K562 (cell line): Measurements from ENCODE around the gene CTU1. TPM values are rescaled to one million over a fixed set of nuclear protein-coding genes. Genes with fewer than 3 reads are reported as not detected.

Source experiments
- ATAC-seq: fragments of 200-7000 bp; cut with Tn5 transposase; 3 replicates; pipeline ENCODE4 v1.9.1; 2020; ENCODE audit warnings: moderate library complexity
- BruUV-seq: library from RNA; stranded (reverse); fragments of 400-500 nt; replicated peaks from 2 replicates; lab custom pipeline; 2021; lab: Mats Ljungman, UMichigan
- CTCF ChIA-PET: fragments of 300-600 bp; formaldehyde crosslinking; extraction: SDS; loops from one replicate; lab custom pipeline; 2021; ENCODE audit warnings: low intra/inter-chr PET ratio; lab: Yijun Ruan, JAX
- POLR2A ChIA-PET: fragments of 300-600, 350-650 bp; sonication (Branson Sonifier 250); formaldehyde crosslinking; extraction: SDS; loops from one replicate; lab custom pipeline; 2021; ENCODE audit warnings: antibody characterized with exemption, inconsistent platforms; lab: Yijun Ruan, JAX
- DNase-seq, 4 experiments: peaks; one replicate each; pipeline versions ENCODE4 v3.0.0 to v3.0.0-alpha.2; 2011 to 2018; ENCODE audit warnings: low spot score in 3 of 4, mixed read lengths in 3 of 4; ENCODE audit errors: extremely low read depth in 1 of 4
- FAIRE-seq: peaks from 2 replicates; lab custom pipeline; 2011; peaks lifted over from hg19 to GRCh38; lab: Jason Lieb, UNC
- H2AFZ ChIP-seq: 2 replicates; pipeline ENCODE4 v1.6.0; 2011; ENCODE audit warnings: low read depth, low read length, control low read depth, inconsistent platforms
- H3K27ac ChIP-seq: fragments of 200-600 bp; 3 replicates; pipeline ENCODE4 v1.8.0; 2011; ENCODE audit warnings: low read depth, mild to moderate bottlenecking, control low read depth, inconsistent platforms, low read length, moderate library complexity, mixed read lengths; ENCODE audit errors: extremely low read depth
- H3K27me3 ChIP-seq, 2 experiments: fragments of 300-600 bp in 1 of 2; 2 replicates in 1 of 2; 3 replicates in 1 of 2; pipeline versions ENCODE4 v1.6.0 to v1.8.0; 2011; ENCODE audit warnings: inconsistent platforms in 2 of 2, low read length in 2 of 2, mild to moderate bottlenecking in 1 of 2, mixed read lengths in 1 of 2, moderate library complexity in 1 of 2; ENCODE audit not compliant: control insufficient read depth in 2 of 2, insufficient read depth in 2 of 2
- H3K36me3 ChIP-seq: fragments of 300-600 bp; 3 replicates; pipeline ENCODE4 v1.8.0; 2011; ENCODE audit warnings: mild to moderate bottlenecking, low read length, inconsistent platforms; ENCODE audit not compliant: control insufficient read depth, insufficient read depth
- H3K4me1 ChIP-seq, 2 experiments: fragments of 200-600 bp in 1 of 2; replicated peaks in 1 of 2; 2 replicates in 1 of 2; 3 replicates in 1 of 2; pipeline versions ENCODE4 v1.5.1 to v1.8.0; 2011; ENCODE audit warnings: inconsistent platforms in 2 of 2, low read length in 2 of 2, mild to moderate bottlenecking in 1 of 2, mixed read lengths in 1 of 2, moderate library complexity in 1 of 2; ENCODE audit not compliant: control insufficient read depth in 2 of 2, insufficient read depth in 2 of 2
- H3K4me2 ChIP-seq: 2 replicates; pipeline ENCODE4 v1.6.1; 2011; ENCODE audit warnings: low read length, control low read depth, inconsistent platforms, mixed read lengths; ENCODE audit not compliant: insufficient read depth
- H3K4me3 ChIP-seq: fragments of 200-600 bp; sonication (generic), shearing (Covaris generic); 2 replicates; pipeline ENCODE4 v1.5.1; 2016; ENCODE audit warnings: control low read depth, inconsistent platforms
- H3K79me2 ChIP-seq: fragments of 200-600 bp; 3 replicates; pipeline ENCODE4 v1.8.0; 2011; ENCODE audit warnings: low read length, inconsistent platforms; ENCODE audit not compliant: control insufficient read depth, insufficient read depth
- H3K9ac ChIP-seq, 2 experiments: 2 replicates each; pipeline versions ENCODE4 v1.6.0 to v1.6.1; 2011; ENCODE audit warnings: low read depth in 2 of 2, low read length in 2 of 2, control low read depth in 1 of 2, inconsistent platforms in 1 of 2, mild to moderate bottlenecking in 1 of 2, mixed read lengths in 1 of 2; ENCODE audit not compliant: insufficient read depth in 1 of 2
- H3K9me1 ChIP-seq: one replicate; pipeline ENCODE4 v1.6.0; 2011; ENCODE audit warnings: inconsistent platforms, mild to moderate bottlenecking, low read length, moderate library complexity; ENCODE audit not compliant: control insufficient read depth, insufficient read depth
- H3K9me3 ChIP-seq: replicated peaks from 2 replicates; pipeline ENCODE4 v1.5.1; 2011; ENCODE audit warnings: low read depth, low read length, inconsistent platforms; ENCODE audit not compliant: control insufficient read depth, insufficient read depth
- H4K20me1 ChIP-seq: replicated peaks from 2 replicates; pipeline ENCODE4 v1.6.1; 2011; ENCODE audit warnings: low read length, inconsistent platforms, mixed read lengths; ENCODE audit not compliant: control insufficient read depth, insufficient read depth
- CTCF ChIP-seq, 3 experiments: IDR thresholded peaks in 2 of 3; conservative IDR thresholded peaks in 1 of 3; 2 replicates each; pipeline ENCODE4 v1.5.1; 2011 to 2012; ENCODE audit warnings: low read length in 3 of 3, mild to moderate bottlenecking in 3 of 3, control low read depth in 2 of 3, improper control_type of control experiment in 1 of 3, inconsistent platforms in 1 of 3, low read depth in 1 of 3, mixed read lengths in 1 of 3, moderate library complexity in 1 of 3; ENCODE audit not compliant: insufficient read depth in 2 of 3
- GTF2E2 ChIP-seq: fragments of 200-800 bp; sonication (Bioruptor generic); IDR thresholded peaks from 2 replicates; pipeline ENCODE4 v1.6.1; 2016; ENCODE audit warnings: missing genetic modification characterization, missing compliant biosample characterization
- U2AF1 ChIP-seq: fragments of 200-400 bp; formaldehyde crosslinking; optimal IDR thresholded peaks from 2 replicates; pipeline ENCODE3; 2017; ENCODE audit warnings: mild to moderate bottlenecking, low read depth, low read length, moderate library complexity
- ZNF589 ChIP-seq: fragments of 200-800 bp; sonication (Bioruptor generic); IDR thresholded peaks from 2 replicates; pipeline ENCODE4 v1.6.1; 2016; ENCODE audit warnings: low read depth, missing genetic modification characterization, missing compliant biosample characterization
- WGBS: fragments of 100-300 bp; shearing (Covaris generic); methylation state at CpG from one replicate; pipeline ENCODE4 v1.1.6; 2016; ENCODE audit warnings: low coverage, mixed read lengths; ENCODE audit not compliant: insufficient coverage; ENCODE audit errors: missing lambda C conversion rate; 5-methylcytosine and 5-hydroxymethylcytosine counted together
- in situ Hi-C: fragments of 300-500 bp; cut with MboI; formaldehyde crosslinking; loops from 4 replicates; pipeline ENCODE4 v1.15.0; 2018; ENCODE audit warnings: inconsistent platforms, mixed read lengths
- intact Hi-C: fragments of 100-400 bp; cut with micrococcal nuclease; formaldehyde crosslinking; loops from 2 replicates; pipeline ENCODE4 v1.14.2; 2022
- polyA plus RNA-seq, 8 experiments: library from polyadenylated mRNA; depleted of rRNA in 4 of 8; stranded (reverse) in 5 of 8; unstranded in 3 of 8; fragments of >200 nt; fragmentation: Nextera tagmentation in 2 of 8; fragmentation: Illumina TruSeq in 1 of 8; extraction: Ambion mirVana in 2 of 8; extraction: Trizol in 1 of 8; gene quantifications; 2 replicates each; pipeline versions ENCODE4 v1.2.1 to v1.2.3, GENCODE V29; 2011 to 2014; ENCODE audit warnings: inconsistent platforms in 1 of 8, missing spikeins in 1 of 8
- total RNA-seq, 7 experiments: library from RNA; depleted of rRNA in 6 of 7; stranded (reverse); fragments of >200 nt in 6 of 7; fragmentation: Illumina TruSeq in 2 of 7; extraction: Trizol in 2 of 7; gene quantifications; 2 replicates each; pipeline versions ENCODE4 v1.2.1 to v1.2.3, GENCODE V29; 2011 to 2021; ENCODE audit warnings: low replicate concordance in 1 of 7
- TF ChIP-seq, protein P1 (sequence below), 2 experiments: fragments of 450-650 bp in 1 of 2; sonication (generic) in 1 of 2; formaldehyde crosslinking in 1 of 2; IDR thresholded peaks; 2 replicates each; pipeline versions ENCODE4 v1.7.1 to v1.9.0; 2016 to 2022; ENCODE audit warnings: inconsistent platforms in 1 of 2, mild to moderate bottlenecking in 1 of 2, missing genetic modification reagents in 1 of 2
- TF ChIP-seq, protein P2 (sequence below): fragments of 250-450 bp; sonication (Bioruptor Pico); IDR thresholded peaks from 2 replicates; pipeline ENCODE4 v1.4.0; 2020
- TF ChIP-seq, protein P3 (sequence below): fragments of 450-650 bp; IDR thresholded peaks from 2 replicates; pipeline ENCODE4 v1.6.1; 2016

The CTU1 gene
- total and polyA plus RNA-seq, 9 of the 15 experiments (the other 6 are each of a cell fraction or from before 2014, with no cell fraction given), result 0.03 to 18.4 (median 2.3) TPM; not detected in 1

- H2AFZ ChIP-seq, result no peak overlapping the region
- in situ Hi-C loops (no loop called here), intact Hi-C loops (no loop called here)
- WGBS, result 21% methylated on average over 6 of the region's 6 CpGs
- H3K9me1 ChIP-seq, result no peaks in the 10 kb centered on the region
- FAIRE-seq (no peak), ATAC-seq (no peak), DNase-seq (no peak)
- peaks cover 3 to 34% of the 10 kb centered on the region in 2 experiments; a peak in 3 of 5 replicates for H3K27me3 ChIP-seq
- H3K9me3 ChIP-seq, result no peaks in the 10 kb centered on the region
- BruUV-seq, result no TSS peak
- ChIA-PET CTCF (no interaction called here), POLR2A (no interaction called here)
- no peak overlapping the region for H3K4me3 ChIP-seq
- H4K20me1 ChIP-seq, result no peaks in the 10 kb centered on the region
- no peak overlapping the region for H3K9ac ChIP-seq
- no peak overlapping the region for H3K4me2 ChIP-seq
- no peaks in the 10 kb centered on the region for H3K36me3 ChIP-seq
- no peaks in the 10 kb centered on the region for H3K79me2 ChIP-seq
- no peak overlapping the region for H3K27ac ChIP-seq
- H3K4me1 ChIP-seq, result peaks cover 30 to 33% of the 10 kb centered on the region in 2 experiments
- TF ChIP-seq, protein P1, sequence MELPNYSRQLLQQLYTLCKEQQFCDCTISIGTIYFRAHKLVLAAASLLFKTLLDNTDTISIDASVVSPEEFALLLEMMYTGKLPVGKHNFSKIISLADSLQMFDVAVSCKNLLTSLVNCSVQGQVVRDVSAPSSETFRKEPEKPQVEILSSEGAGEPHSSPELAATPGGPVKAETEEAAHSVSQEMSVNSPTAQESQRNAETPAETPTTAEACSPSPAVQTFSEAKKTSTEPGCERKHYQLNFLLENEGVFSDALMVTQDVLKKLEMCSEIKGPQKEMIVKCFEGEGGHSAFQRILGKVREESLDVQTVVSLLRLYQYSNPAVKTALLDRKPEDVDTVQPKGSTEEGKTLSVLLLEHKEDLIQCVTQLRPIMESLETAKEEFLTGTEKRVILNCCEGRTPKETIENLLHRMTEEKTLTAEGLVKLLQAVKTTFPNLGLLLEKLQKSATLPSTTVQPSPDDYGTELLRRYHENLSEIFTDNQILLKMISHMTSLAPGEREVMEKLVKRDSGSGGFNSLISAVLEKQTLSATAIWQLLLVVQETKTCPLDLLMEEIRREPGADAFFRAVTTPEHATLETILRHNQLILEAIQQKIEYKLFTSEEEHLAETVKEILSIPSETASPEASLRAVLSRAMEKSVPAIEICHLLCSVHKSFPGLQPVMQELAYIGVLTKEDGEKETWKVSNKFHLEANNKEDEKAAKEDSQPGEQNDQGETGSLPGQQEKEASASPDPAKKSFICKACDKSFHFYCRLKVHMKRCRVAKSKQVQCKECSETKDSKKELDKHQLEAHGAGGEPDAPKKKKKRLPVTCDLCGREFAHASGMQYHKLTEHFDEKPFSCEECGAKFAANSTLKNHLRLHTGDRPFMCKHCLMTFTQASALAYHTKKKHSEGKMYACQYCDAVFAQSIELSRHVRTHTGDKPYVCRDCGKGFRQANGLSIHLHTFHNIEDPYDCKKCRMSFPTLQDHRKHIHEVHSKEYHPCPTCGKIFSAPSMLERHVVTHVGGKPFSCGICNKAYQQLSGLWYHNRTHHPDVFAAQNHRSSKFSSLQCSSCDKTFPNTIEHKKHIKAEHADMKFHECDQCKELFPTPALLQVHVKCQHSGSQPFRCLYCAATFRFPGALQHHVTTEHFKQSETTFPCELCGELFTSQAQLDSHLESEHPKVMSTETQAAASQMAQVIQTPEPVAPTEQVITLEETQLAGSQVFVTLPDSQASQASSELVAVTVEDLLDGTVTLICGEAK (IDR thresholded peaks at IDR 0.05), result 0 out of 2 replicates have a peak, but pooled peaks have one; percentile 15
- TF ChIP-seq, protein P1 (CRISPR knock-in tag; IDR thresholded peaks at IDR 0.05), result no peak
- TF ChIP-seq CTCF (IDR thresholded peaks at IDR 0.05 in 2 of 3, conservative IDR thresholded peaks at IDR 0.05 in 1 of 3; ENCODE audit: insufficient read depth in 2 of 3, low read depth in 1 of 3, low read length in 3 of 3), result no peak
- TF ChIP-seq U2AF1, result no peak
- TF ChIP-seq ZNF589 (CRISPR knock-in tag), result 0 out of 2 replicates have a peak, but pooled peaks have one; percentile 46
- 0 out of 2 replicates have a peak, but pooled peaks have one; percentile 23 for TF ChIP-seq GTF2E2 (tag)
- TF ChIP-seq, protein P2, sequence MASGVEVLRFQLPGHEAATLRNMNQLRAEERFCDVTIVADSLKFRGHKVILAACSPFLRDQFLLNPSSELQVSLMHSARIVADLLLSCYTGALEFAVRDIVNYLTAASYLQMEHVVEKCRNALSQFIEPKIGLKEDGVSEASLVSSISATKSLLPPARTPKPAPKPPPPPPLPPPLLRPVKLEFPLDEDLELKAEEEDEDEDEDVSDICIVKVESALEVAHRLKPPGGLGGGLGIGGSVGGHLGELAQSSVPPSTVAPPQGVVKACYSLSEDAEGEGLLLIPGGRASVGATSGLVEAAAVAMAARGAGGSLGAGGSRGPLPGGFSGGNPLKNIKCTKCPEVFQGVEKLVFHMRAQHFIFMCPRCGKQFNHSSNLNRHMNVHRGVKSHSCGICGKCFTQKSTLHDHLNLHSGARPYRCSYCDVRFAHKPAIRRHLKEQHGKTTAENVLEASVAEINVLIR, result no peak
- TF ChIP-seq, protein P3, sequence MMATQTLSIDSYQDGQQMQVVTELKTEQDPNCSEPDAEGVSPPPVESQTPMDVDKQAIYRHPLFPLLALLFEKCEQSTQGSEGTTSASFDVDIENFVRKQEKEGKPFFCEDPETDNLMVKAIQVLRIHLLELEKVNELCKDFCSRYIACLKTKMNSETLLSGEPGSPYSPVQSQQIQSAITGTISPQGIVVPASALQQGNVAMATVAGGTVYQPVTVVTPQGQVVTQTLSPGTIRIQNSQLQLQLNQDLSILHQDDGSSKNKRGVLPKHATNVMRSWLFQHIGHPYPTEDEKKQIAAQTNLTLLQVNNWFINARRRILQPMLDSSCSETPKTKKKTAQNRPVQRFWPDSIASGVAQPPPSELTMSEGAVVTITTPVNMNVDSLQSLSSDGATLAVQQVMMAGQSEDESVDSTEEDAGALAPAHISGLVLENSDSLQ, result no peak
Observed at GRCh38 chr19:51123381-51123800, 15.2 kb upstream of the CTU1 start.
